PFSK-1 (cell line): Measurements from ENCODE around the gene GPR108.

Source experiments
- FOXP2 ChIP-seq: optimal IDR thresholded peaks from 2 replicates; pipeline ENCODE3; 2011; ENCODE audit warnings: borderline replicate concordance, control low read depth, inconsistent platforms; ENCODE audit not compliant: insufficient read depth; ENCODE audit errors: extremely low read length, extremely low read depth
- POLR2AphosphoS5 ChIP-seq: IDR thresholded peaks from 2 replicates; pipeline ENCODE4 v1.6.1; 2012; ENCODE audit warnings: low read depth, mild to moderate bottlenecking, control low read depth, low read length, moderate library complexity
- REST ChIP-seq, 2 experiments: IDR thresholded peaks; 2 replicates each; pipeline versions ENCODE4 v1.6.1 to v1.8.0; 2011 to 2012; ENCODE audit warnings: low read depth in 2 of 2, low read length in 2 of 2, control low read depth in 1 of 2, inconsistent platforms in 1 of 2, mild to moderate bottlenecking in 1 of 2, moderate library complexity in 1 of 2; ENCODE audit not compliant: insufficient read depth in 1 of 2
- SIN3A ChIP-seq: IDR thresholded peaks from 2 replicates; pipeline ENCODE4 v1.6.1; 2012; ENCODE audit warnings: mild to moderate bottlenecking, low read length, moderate library complexity, borderline replicate concordance; ENCODE audit not compliant: insufficient read depth
- TAF1 ChIP-seq: IDR thresholded peaks from 2 replicates; pipeline ENCODE4 v1.6.1; 2012; ENCODE audit warnings: low read length, control low read depth, borderline replicate concordance; ENCODE audit not compliant: insufficient read depth

GPR108 gene

GRCh38 chr19:6690160-6690885, 47.1 kb downstream of the GPR108 start:
- no peak for TF ChIP-seq TAF1
- TF ChIP-seq SIN3A: no peak
- TF ChIP-seq REST (IDR thresholded peaks at IDR 0.05; ENCODE audit: insufficient read depth in 1 of 2, low read depth in 2 of 2, low read length in 2 of 2): no peak
- TF ChIP-seq POLR2AphosphoS5: no peak
- no peak for TF ChIP-seq FOXP2

- TF ChIP-seq POLR2AphosphoS5: no peak
- TF ChIP-seq REST (IDR thresholded peaks at IDR 0.05; ENCODE audit: insufficient read depth in 1 of 2, low read depth in 2 of 2, low read length in 2 of 2): no peak
- no peak for TF ChIP-seq SIN3A
- no peak for TF ChIP-seq FOXP2
- no peak for TF ChIP-seq TAF1
Observed at GRCh38 chr19:6687114-6687513, 50.3 kb downstream of the GPR108 start.

GRCh38 chr19:6686628-6686975, 50.8 kb downstream of the GPR108 start:
- TF ChIP-seq FOXP2: no peak
- no peak for TF ChIP-seq POLR2AphosphoS5
- TF ChIP-seq REST (IDR thresholded peaks at IDR 0.05; ENCODE audit: insufficient read depth in 1 of 2, low read depth in 2 of 2, low read length in 2 of 2): no peak
- TF ChIP-seq TAF1: no peak
- no peak for TF ChIP-seq SIN3A

GRCh38 chr19:6685962-6686627, 51.3 kb downstream of the GPR108 start:
- no peak for TF ChIP-seq POLR2AphosphoS5
- TF ChIP-seq REST (IDR thresholded peaks at IDR 0.05; ENCODE audit: insufficient read depth in 1 of 2, low read depth in 2 of 2, low read length in 2 of 2): no peak
- TF ChIP-seq TAF1: no peak
- TF ChIP-seq FOXP2: no peak
- TF ChIP-seq SIN3A: no peak
